Stimulated activated naive CD8-positive, alpha-beta T cell treated with anti-CD3 and anti-CD28 coated beads, Interleukin-15, Interleukin-2, amounts not matched to agents 100 U/mL and 50 U/mL, for 24 hours (primary cell): Measurements from ENCODE around the gene TTC39B.

Source experiments
- ATAC-seq: fragments of 150-1000 bp; cut with Tn5 transposase; one replicate; pipeline ENCODE4 v1.10.0; 2021
- DNase-seq: peaks from one replicate; pipeline ENCODE4 v3.0.0; 2021

The TTC39B gene

GRCh38 chr9:15225564-15226126 lies 81.4 kb downstream of the TTC39B start:
- DNase-seq (no peak), ATAC-seq (no peak)

- DNase-seq (no peak), ATAC-seq (peak; percentile 45)
Observed at GRCh38 chr9:15222313-15222712, 84.7 kb downstream of the TTC39B start.

GRCh38 chr9:15221746-15222145 lies 85.3 kb downstream of the TTC39B start:
- no peak for DNase-seq
- no peak for ATAC-seq

- DNase-seq (no peak), ATAC-seq (peak; percentile 31)
Observed at GRCh38 chr9:15220658-15221318, 86.2 kb downstream of the TTC39B start.

GRCh38 chr9:15219546-15219945 lies 87.5 kb downstream of the TTC39B start:
- ATAC-seq (no peak), DNase-seq (no peak)

DNA sequence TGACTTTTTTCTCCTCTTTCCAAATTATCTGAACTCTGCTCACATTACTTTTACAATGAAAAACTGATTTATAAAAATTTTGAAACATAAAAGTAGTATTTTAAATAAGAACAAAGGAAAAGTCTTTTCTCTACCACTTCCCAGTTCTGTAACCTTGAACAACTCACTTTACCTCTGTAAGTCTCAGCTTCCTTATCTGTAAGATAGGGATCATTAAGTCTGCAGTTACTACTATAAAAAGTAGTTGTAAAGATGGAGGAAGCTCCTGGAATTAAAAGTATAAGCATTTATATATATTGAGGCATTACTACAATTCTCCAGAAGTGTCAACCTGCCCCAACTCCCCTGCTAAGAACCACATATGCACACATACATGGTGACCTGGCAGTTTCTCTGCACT lies 88.0 kb downstream of the TTC39B start:
- ATAC-seq (no peak), DNase-seq (no peak)

DNA sequence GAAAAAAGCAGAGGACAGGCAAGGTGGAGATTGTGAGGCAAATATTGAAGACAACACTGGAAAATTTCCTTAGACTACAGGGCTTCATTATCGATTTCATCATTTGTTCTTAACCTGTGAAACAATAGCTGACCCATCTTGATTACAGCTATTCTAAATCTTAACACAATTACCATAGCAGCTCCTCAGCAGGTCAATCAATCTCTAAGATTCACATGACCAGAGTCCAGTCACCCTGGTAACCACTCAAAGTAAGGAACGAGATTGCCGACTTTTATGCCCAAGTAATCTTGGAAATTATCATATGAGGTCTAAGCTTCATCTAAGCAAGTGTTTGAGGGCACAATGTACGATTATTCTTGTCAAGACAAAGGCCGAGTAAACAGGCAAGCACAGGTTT lies 93.8 kb downstream of the TTC39B start:
- ATAC-seq (no peak), DNase-seq (no peak)

DNA sequence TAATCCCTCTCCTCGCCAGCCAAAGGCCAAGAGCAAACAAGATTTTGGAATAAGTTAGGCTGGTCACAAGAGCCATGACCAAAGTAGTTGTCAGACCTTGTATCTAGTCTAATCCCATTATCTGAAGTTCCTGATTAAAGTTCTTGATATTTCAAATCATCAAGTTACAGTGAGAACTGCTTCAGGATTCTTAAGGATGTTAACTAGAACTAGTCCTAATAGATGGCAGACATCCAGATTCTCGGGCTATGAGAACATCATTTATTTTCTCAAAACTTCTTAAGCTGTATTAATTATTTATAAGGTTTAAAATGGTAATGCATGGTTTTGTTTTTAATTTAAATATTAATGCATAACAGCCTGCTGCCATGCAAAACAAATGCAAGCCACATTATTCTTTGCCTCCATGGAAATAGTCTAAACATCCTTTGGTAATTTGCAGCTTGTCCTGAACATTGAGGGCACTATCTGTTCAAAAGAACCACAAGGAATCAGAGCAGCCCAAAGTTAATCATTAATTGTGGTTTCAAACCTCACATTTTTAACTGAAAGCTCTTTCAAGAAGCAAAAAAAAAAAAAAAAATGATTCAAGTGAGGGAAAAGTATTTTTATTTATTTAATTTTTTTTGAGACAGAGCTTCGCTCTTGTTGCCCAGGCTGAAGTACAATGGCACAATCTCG lies 95.1 kb downstream of the TTC39B start:
- DNase-seq (no peak), ATAC-seq (no peak)

GRCh38 chr9:15211160-15211814 lies 95.7 kb downstream of the TTC39B start:
- peak; percentile 54 for DNase-seq
- peak; percentile 41 for ATAC-seq

DNA sequence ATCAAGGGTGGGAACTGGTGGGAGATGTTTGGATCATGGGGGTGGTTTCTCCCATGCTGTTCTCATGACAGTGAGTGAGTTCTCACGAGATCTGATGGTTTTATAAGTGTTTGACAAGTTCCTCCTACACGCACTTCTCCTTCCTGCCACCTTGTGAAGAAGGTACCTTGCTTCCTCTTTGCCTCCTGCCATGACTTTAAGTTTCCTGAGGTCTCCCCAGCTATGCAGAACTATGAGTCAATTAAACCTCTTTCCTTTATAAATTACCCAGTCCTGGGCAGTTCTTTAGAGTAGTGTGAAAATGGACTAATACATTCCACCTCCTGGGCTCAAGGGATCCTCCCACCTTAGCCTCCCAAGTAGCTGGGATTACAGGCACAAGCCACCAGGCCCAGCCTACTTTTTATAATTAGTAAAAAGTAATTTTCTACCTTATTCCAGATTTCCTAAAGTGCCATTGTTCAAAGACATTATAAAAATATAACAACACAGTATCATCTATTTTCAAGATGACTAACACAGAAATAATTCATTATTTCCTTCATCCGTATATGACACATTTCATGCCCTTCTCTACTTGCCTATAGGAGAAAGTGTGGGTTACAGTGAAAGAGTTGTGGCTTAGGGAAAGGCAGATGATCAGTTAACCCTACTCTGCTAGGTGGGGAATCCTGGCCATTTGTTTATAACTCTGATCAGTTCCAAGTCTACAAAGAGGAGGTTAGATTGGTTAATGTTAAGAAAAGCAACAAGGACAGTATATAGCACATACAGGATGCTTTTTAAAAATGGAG lies 99.9 kb downstream of the TTC39B start:
- DNase-seq (no peak), ATAC-seq (peak; percentile 79)

DNA sequence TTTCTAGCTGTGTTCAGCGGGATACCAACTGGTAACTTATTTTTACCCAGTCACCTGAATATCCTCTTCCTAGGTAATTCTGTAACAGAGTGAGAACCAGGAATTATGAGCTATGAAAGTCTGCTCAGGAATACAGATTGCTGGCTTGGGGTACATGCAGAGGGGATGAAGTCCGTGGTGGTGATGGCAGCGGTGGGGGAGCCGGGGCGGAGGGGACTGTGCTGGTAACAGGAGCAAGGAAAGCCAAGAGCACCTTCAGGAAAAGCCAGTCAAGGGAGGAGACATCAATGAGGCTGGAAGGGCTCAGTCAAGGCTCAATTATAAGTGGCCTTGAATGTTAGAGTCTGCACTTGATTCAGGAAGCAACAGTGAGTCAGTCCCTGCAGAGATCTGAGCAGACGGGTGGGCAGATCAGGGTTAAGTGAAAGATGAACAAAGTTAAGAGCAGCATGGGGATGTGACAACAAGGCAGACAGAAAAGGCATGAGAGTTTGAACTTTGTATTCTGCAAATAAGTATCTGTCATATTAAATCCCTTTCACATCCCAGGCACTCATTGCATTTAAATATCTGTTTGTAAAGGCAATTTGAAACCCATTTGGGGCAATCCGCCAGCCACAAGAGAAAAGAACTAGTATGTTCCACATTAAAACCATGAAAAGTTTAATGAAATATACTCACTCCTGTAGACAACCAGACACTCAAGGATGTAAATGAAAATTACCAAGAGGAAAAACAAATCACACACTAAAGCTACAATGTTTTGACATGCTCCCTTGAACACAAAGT lies 101.2 kb downstream of the TTC39B start:
- ATAC-seq (no peak), DNase-seq (no peak)

DNA sequence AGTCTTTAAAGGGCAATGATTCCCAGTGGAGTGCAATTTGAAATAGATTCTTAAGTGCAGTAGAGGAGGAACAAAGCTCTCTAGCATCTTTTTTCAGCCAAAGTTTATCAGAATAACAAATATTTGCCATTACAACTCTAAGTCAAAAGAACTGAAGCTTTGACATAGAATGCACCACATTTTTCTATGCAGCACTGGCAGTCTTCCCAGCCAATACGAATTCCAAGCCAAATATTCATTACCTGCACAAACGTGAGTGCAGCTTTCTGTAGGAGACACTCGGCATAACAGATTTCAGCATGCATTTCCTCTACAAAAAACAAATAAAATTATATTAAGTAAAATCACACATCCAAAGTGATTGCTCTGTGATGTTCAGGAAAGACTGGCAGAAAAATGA lies 103.4 kb downstream of the TTC39B start:
- DNase-seq (no peak), ATAC-seq (no peak)

- ATAC-seq (no peak), DNase-seq (no peak)
Observed at GRCh38 chr9:15200111-15200510, 106.9 kb downstream of the TTC39B start.

- no peak for DNase-seq
- no peak for ATAC-seq
Observed at GRCh38 chr9:15192856-15193255, 114.2 kb downstream of the TTC39B start.

- ATAC-seq, result peak; percentile 91
Observed at GRCh38 chr9:15191378-15191777, 115.6 kb downstream of the TTC39B start.

DNA sequence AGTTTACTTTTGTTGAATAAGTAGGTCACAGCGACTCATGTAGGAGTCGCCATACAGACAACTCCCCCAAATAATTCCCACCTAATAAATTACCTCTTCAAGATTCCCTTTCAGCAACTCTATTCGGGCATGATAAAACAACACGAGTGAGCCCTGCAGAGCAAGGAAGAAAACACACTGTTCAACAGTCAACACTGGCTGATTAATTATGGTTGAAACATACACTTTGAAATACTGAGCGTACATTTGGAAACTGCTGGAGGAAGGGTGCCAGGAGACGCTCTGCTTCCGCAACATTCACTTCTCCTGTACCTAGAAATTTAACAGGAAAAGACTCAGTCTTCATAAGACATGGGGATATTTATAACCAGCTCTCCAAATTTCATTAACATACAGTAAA lies 117.5 kb downstream of the TTC39B start:
- ATAC-seq (no peak), DNase-seq (no peak)

More at GRCh38 chr9:15191378-15191777, 115.6 kb downstream of the TTC39B start:
- peak; percentile 10 for DNase-seq

DNA sequence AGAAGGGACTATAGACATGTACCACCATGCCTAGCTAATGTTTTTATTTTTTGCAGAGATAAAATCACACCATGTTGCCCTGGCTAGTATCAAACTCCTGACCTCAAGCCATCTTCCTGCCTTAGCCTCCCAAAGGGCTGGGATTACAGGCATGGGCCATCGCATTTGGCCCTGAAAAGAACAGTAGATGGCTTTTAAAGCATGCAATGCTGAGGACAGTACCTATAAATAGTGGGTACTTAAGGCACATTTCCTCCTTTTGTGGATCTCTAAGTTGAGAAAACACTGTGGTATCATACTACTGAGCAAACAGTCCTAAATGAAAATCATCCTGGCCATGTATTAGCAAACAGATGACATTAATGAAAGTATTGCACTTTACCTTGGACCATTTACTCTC lies 119.4 kb downstream of the TTC39B start:
- DNase-seq (no peak), ATAC-seq (no peak)

DNA sequence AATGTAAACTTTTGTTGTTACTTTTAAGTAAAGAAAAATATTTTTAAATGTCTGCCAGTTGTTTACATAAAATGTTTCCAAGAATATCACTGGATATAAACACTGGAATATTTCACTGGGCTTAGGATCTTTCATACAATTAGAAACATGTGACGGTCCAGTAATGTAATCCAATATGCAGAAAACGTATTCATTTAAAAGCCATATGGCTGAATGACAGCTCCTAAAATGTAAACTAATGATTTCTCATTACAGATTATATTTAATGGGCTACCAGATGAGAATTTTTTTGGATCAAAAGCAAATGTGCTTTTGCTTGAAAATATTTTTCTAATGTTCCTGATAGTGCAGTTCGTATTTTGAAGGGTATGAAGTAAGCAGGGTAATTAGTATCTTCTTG lies 124.3 kb downstream of the TTC39B start:
- no peak for DNase-seq

DNA sequence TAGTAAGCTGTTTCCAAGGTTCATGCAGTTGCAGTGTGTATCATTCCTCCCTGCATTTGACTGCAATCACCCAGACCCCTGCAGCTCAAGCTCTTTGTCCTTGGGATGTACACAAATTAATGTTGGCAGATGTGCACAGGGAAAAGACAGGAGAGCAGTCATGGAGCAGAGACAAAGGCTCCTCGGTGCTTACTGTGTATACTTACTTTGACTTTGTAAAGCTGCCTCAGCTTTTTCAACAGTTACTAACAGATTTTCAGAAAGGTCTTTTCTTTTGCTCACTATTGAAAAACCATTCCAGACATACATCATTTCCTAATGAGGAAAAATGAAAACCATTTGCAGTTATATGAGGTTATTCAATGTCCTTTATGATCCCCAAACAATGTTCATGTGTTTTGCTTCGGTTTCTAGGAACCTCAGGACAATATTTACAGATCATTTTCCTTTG lies 124.9 kb downstream of the TTC39B start:
- DNase-seq (no peak), ATAC-seq (no peak)

More for the DNA sequence above, 124.3 kb downstream of the TTC39B start:
- no peak for ATAC-seq

DNA sequence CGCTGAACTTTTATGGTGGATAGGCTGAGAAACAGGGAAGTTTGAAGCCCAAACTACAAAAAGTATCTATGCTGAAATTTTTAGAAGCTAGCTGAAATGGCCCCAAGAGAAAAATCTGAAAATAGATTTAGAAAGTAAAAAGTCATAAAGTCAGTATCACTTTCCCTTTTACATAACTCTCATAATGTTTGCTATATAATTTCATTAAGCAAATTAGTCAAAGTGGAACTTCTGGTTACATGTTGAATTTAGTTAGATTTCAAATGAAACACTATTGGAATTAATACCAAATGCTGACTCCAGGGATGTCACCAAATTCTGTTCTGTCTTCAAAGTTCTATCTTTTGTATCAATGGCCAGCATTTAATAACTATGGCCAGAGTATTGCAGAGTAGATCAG lies 126.9 kb downstream of the TTC39B start:
- no peak for DNase-seq
- no peak for ATAC-seq

DNA sequence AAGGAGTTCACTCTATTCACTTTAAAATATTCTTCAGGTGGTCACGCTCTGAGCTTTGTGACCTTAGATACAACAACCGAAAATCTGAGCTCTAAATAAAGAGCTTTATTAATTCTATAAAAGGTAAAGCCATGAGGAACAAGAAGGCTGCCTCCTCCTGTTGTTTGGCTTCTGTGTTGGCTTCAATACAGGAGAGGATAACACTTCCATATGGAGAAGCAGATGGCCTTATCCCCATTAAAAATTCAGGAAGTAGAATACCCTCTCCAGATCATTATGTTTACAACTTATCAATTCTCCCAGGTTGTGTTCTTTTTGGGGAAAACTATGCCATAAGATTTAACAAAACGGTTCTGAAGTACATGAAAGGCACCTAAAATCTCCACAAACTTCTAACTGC lies 128.4 kb downstream of the TTC39B start:
- ATAC-seq, result no peak

More for the DNA sequence above, 128.4 kb downstream of the TTC39B start:
- no peak for DNase-seq
